Mucosa of descending colon (tissue), 3 donors: ENCODE results near the gene LHCGR. TPM values are rescaled to one million over a fixed set of nuclear protein-coding genes. Genes with fewer than 3 reads are reported as not detected.

Experiments
- ATAC-seq: fragments of 200-7000 bp; cut with Tn5 transposase; one replicate; pipeline ENCODE4 v1.9.1; 2020; ENCODE audit warnings: mild to moderate bottlenecking, moderate library complexity
- DNase-seq, 3 donors: peaks; one replicate each; pipeline ENCODE4 v3.0.0-alpha.2; 2020
- H3K36me3 ChIP-seq: fragments of 200-600 bp; one replicate; pipeline ENCODE4 v1.8.0; 2021; ENCODE audit warnings: low read depth, mild to moderate bottlenecking
- H3K4me1 ChIP-seq: fragments of 200-600 bp; one replicate; pipeline ENCODE4 v1.8.0; 2021; ENCODE audit warnings: low read depth, mild to moderate bottlenecking
- H3K4me3 ChIP-seq: fragments of 200-600 bp; one replicate; pipeline ENCODE4 v1.8.0; 2021; ENCODE audit warnings: mild to moderate bottlenecking
- H3K9me3 ChIP-seq: fragments of 200-600 bp; one replicate; pipeline ENCODE4 v1.8.0; 2021; ENCODE audit warnings: mild to moderate bottlenecking
- intact Hi-C, 2 donors: fragments of 100-400 bp; cut with DNase I in 1 of 2; cut with micrococcal nuclease in 1 of 2; formaldehyde crosslinking; loops; one replicate each; pipeline versions ENCODE4 v1.11.0 to v1.11.1; 2022; cut with DNase I, micrococcal nuclease
- total RNA-seq, 3 donors: library from RNA; stranded (reverse); fragmentation: NEBNext Ultra II Directional in 2 of 3; extraction: Animal tissue kit (Norgen Biotek cat#: 25700) in 2 of 3; gene quantifications; one replicate each; pipeline versions ENCODE4 v1.2.1 to v1.2.4, GENCODE V29; 2021 to 2023
- TF ChIP-seq, protein P1 (sequence below): fragments of 200-600 bp; IDR thresholded peaks from one replicate; pipeline ENCODE4 v1.8.0; 2022; ENCODE audit warnings: antibody characterized with exemption, mild to moderate bottlenecking
- donor health status: DM: no; HTN: no; CAD: no; lungs with moderate emphysema.
- donor health status: DM: no; HTN: no; CAD: no.
- donor health status: DM: no; HTN: yes; CAD: no.

Gene LHCGR
- total RNA-seq, 3 donors from 2014 or later, result not detected

GRCh38 chr2:48723129-48723528 is 32.4 kb downstream of the LHCGR start:
- no peaks in the 10 kb centered on the region for H3K9me3 ChIP-seq
- no peak overlapping the region for H3K4me3 ChIP-seq
- DNase-seq, result no peak
- no peaks in the 10 kb centered on the region for H3K4me1 ChIP-seq
- TF ChIP-seq, protein P1, sequence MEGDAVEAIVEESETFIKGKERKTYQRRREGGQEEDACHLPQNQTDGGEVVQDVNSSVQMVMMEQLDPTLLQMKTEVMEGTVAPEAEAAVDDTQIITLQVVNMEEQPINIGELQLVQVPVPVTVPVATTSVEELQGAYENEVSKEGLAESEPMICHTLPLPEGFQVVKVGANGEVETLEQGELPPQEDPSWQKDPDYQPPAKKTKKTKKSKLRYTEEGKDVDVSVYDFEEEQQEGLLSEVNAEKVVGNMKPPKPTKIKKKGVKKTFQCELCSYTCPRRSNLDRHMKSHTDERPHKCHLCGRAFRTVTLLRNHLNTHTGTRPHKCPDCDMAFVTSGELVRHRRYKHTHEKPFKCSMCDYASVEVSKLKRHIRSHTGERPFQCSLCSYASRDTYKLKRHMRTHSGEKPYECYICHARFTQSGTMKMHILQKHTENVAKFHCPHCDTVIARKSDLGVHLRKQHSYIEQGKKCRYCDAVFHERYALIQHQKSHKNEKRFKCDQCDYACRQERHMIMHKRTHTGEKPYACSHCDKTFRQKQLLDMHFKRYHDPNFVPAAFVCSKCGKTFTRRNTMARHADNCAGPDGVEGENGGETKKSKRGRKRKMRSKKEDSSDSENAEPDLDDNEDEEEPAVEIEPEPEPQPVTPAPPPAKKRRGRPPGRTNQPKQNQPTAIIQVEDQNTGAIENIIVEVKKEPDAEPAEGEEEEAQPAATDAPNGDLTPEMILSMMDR, result no peak
- intact Hi-C loops, result loop anchor here in 1 of 2 donors (10.0 kb wide), 1 partner anchor 118 kb away; no protein-coding TSS in a partner anchor
- ATAC-seq, result no peak
- H3K36me3 ChIP-seq, result no peaks in the 10 kb centered on the region

DNA sequence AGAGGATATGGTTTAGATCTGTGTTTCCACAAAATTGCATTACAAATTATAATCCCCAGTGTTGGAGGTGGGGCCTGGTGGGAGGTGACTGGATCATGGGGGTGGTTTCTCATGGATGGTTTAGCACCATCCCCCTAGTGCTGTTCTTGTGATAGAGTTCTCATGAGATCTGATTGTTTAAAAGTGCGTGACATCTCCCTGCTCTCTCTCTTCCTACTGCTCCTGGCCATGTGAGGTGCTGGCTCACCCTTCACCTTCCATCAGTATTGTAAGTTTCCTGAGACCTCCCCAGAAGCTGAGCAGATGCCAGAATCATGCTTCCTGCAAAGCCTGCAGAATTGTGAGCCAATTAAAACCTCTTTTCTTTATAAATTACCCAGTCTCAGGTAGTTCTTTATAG is 33.1 kb downstream of the LHCGR start:
- intact Hi-C loops, result loop anchor here in 1 of 2 donors (10.0 kb wide), 1 partner anchor 118 kb away; no protein-coding TSS in a partner anchor
- Histone ChIP-seq H3K4me3 (no peak overlapping the region), H3K36me3 (no peaks in the 10 kb centered on the region), H3K9me3 (no peaks in the 10 kb centered on the region), H3K4me1 (no peaks in the 10 kb centered on the region)
- DNase-seq (no peak), ATAC-seq (no peak)
- TF ChIP-seq, protein P1, result no peak

- TF ChIP-seq, protein P1, result no peak
- no peaks in the 10 kb centered on the region for H3K36me3 ChIP-seq
- no peak overlapping the region for H3K4me3 ChIP-seq
- intact Hi-C loops, result loop anchor here in 1 of 2 donors (10.0 kb wide), 1 partner anchor 116 kb away; no protein-coding TSS in a partner anchor
- H3K4me1 ChIP-seq, result peaks cover 3% of the 10 kb centered on the region
- no peak for DNase-seq
- no peaks in the 10 kb centered on the region for H3K9me3 ChIP-seq
- no peak for ATAC-seq
Observed at GRCh38 chr2:48721158-48721557, 34.4 kb downstream of the LHCGR start.

DNA sequence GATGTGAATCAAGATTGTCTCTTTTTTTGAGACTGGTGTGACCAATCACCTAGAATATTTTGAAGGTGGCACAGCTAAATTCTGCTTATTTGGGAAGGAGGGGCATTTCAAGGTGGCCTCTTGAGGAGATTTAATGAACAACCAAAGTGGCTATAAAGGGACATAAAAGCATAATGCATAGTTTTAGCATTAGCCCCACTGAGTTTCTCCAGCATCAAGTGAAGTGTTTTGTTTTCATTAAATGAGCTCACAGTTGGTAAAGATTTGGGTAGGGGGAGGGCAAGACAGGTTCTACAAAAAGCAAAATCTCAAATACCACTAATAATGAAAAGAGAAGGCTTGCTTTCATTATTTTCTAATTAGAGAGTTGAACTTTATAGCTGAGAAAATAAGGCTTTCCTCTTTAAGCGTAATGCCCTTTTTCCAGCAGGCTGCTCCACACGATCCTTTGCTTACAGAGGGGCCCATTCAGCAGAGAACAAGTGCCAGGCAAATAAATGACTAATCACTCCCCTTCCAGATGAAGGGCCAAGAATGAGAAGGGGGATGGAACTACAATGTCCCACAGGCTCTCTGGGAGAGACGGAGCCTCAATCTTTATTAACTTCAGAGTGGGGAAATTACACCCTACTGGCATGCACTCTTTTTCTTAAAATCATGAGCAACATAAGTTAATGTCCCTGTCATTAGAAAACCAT is 35.9 kb downstream of the LHCGR start:
- intact Hi-C loops, result loop anchor here in 1 of 2 donors (10.0 kb wide), 1 partner anchor 115 kb away; no protein-coding TSS in a partner anchor
- no peaks in the 10 kb centered on the region for H3K36me3 ChIP-seq
- TF ChIP-seq, protein P1, result no peak
- no peak overlapping the region for H3K4me3 ChIP-seq
- no peaks in the 10 kb centered on the region for H3K9me3 ChIP-seq
- peaks cover 14% of the 10 kb centered on the region for H3K4me1 ChIP-seq
- DNase-seq, result no peak
- ATAC-seq, result no peak

- H3K4me3 ChIP-seq, result no peak overlapping the region
- TF ChIP-seq, protein P1, result no peak
- intact Hi-C loops, result no loop called here
- no peaks in the 10 kb centered on the region for H3K36me3 ChIP-seq
- peaks cover 15% of the 10 kb centered on the region for H3K4me1 ChIP-seq
- ATAC-seq, result no peak
- no peaks in the 10 kb centered on the region for H3K9me3 ChIP-seq
- DNase-seq, result no peak
Observed at GRCh38 chr2:48717846-48718245, 37.7 kb downstream of the LHCGR start.
